IPS-20b (cell line): ENCODE data around the gene TFDP2.
A peak's percentile ranks its signal among the peaks of the same experiment; 100 is the strongest.

Experiments
- H3K27ac ChIP-seq: one replicate; pipeline ENCODE4 v1.5.1; 2013; ENCODE audit warnings: low read length
- H3K27me3 ChIP-seq: 2 replicates; pipeline ENCODE4 v1.6.1; 2013; ENCODE audit warnings: mild to moderate bottlenecking, low read length, inconsistent platforms; ENCODE audit not compliant: insufficient read depth
- H3K36me3 ChIP-seq: 2 replicates; pipeline ENCODE4 v1.6.1; 2013; ENCODE audit warnings: low read depth, mild to moderate bottlenecking, inconsistent platforms, low read length, moderate library complexity; ENCODE audit not compliant: insufficient read depth
- H3K4me1 ChIP-seq: 2 replicates; pipeline ENCODE4 v1.6.1; 2013; ENCODE audit warnings: mild to moderate bottlenecking, control low read depth, inconsistent platforms, low read length, moderate library complexity; ENCODE audit not compliant: insufficient read depth
- H3K4me3 ChIP-seq: 2 replicates; pipeline ENCODE4 v1.5.1; 2013; ENCODE audit warnings: mild to moderate bottlenecking, low read length, inconsistent platforms
- H3K9ac ChIP-seq: 2 replicates; pipeline ENCODE4 v1.6.1; 2013; ENCODE audit warnings: low read depth, mild to moderate bottlenecking, inconsistent platforms, low read length, moderate library complexity
- H3K9me3 ChIP-seq: 2 replicates; pipeline ENCODE4 v1.6.1; 2013; ENCODE audit warnings: mild to moderate bottlenecking, low read depth, low read length, inconsistent platforms; ENCODE audit not compliant: insufficient read depth

The TFDP2 gene

DNA sequence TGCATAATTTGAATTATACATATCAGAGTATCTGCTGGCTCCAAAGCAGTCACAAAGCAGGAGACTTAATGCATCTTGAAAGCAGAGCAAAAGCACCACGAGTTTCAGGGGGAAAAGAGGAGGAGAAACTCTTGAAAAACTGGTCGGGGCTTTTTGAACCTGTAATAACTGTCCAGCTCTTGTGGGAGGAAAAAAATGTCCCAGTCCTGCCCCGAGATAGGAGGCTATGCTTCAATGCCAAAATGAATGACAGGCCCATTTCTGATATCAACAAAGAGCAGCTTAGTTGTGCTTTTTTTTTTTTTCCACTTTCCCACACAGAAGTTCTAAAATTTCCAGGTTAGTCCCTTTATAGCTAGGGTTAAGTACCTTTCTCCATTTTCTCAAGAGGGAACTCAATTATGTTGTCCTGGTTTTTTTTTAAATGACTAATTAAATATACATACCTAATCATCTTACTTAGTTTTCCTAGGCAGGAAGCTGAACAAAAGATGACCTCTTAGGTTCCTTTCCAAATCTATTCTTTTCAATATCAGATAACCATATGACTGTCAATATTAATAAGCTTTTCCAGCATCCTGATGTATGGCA lies 120.2 kb downstream of the TFDP2 start:
- Histone ChIP-seq H3K27ac (no peak overlapping the region), H3K36me3 (peaks cover 5% of the 10 kb centered on the region; the same call in 1 of the 2 replicates), H3K9me3 (no peaks in the 10 kb centered on the region), H3K4me3 (no peak overlapping the region), H3K27me3 (no peaks in the 10 kb centered on the region), H3K4me1 (peaks cover 12% of the 10 kb centered on the region), H3K9ac (peak overlapping the region; percentile 19; the same call in 1 of the 2 replicates)

GRCh38 chr3:142028243-142028777 lies 121.0 kb downstream of the TFDP2 start:
- H3K27ac ChIP-seq, result peak overlapping the region; percentile 65
- peaks cover 12% of the 10 kb centered on the region for H3K4me1 ChIP-seq
- H3K9ac ChIP-seq, result peak overlapping the region; percentile 90
- no peaks in the 10 kb centered on the region for H3K27me3 ChIP-seq
- H3K36me3 ChIP-seq, result peaks cover 13% of the 10 kb centered on the region; the same call in 1 of the 2 replicates
- no peaks in the 10 kb centered on the region for H3K9me3 ChIP-seq
- H3K4me3 ChIP-seq, result peak overlapping the region; percentile 98

DNA sequence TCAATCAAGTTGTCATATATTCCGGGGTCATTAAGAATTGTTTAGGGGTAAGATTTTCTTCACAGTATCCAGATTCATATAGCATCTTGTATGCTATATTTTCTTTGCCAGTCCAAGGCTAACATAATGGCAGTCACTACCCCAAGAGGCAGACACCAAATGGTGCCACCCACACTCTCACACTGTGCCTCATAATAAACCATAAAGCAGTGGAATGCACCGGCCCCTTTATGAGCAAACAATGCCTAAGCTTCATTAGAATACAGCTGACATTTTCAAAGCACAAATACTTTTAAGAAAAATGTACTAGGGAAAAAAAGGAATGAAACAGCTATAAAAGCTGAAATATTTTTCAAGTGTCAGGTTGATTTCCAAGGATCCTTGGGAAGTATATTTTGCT lies 121.6 kb downstream of the TFDP2 start:
- Histone ChIP-seq H3K27me3 (no peaks in the 10 kb centered on the region), H3K4me3 (peak overlapping the region; percentile 98), H3K9me3 (no peaks in the 10 kb centered on the region), H3K4me1 (peaks cover 12% of the 10 kb centered on the region), H3K36me3 (peaks cover 13% of the 10 kb centered on the region; the same call in 1 of the 2 replicates), H3K27ac (peak overlapping the region; percentile 65), H3K9ac (peak overlapping the region; percentile 90)

DNA sequence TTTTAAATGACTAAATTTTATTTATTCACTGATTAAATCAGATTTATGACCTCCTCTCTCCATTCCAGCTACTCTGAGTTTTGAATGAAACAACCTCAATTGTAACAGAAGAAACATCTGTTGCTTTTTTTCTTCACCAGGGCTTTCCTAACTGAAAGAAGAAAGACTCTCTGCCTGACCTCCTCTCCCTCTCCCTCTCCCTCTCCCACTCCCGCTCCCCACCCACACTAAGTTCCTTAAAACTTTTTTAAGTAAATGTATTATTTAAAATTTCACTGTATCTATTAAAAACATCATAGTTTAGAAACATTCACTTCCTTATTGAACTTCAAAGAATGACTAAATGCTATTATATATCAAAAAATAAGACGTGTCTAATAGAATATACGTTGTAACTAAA lies 122.0 kb downstream of the TFDP2 start:
- peaks cover 13% of the 10 kb centered on the region; the same call in 1 of the 2 replicates for H3K36me3 ChIP-seq
- H3K27me3 ChIP-seq, result no peaks in the 10 kb centered on the region
- H3K4me3 ChIP-seq, result peak overlapping the region; percentile 98
- H3K9ac ChIP-seq, result peak overlapping the region; percentile 90; the same call in 1 of the 2 replicates
- no peaks in the 10 kb centered on the region for H3K9me3 ChIP-seq
- peak overlapping the region; percentile 65 for H3K27ac ChIP-seq
- H3K4me1 ChIP-seq, result peaks cover 12% of the 10 kb centered on the region

DNA sequence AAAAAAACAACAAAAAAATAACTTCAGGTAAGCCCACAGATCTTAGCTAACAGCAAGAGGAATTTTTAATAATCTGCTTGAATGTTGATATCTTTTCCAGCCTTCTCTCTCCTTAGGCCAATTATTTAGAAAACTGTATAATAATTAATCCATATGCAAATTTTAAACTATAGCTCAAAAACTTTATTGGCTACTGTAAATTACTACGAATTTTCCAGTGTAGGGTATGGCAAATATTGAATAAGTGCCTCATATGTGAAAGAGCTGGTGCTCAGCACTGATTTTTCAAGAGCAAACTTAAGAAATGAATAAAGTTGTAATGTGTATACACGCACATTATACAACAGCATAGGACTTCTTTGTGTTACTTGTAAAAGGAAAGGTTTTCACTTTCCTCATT lies 123.0 kb downstream of the TFDP2 start:
- Histone ChIP-seq H3K4me1 (peaks cover 14% of the 10 kb centered on the region), H3K4me3 (peak overlapping the region; percentile 98), H3K27ac (no peak overlapping the region), H3K27me3 (no peaks in the 10 kb centered on the region), H3K9me3 (no peaks in the 10 kb centered on the region), H3K9ac (peak overlapping the region; percentile 59; the same call in 1 of the 2 replicates), H3K36me3 (peaks cover 16% of the 10 kb centered on the region; the same call in 1 of the 2 replicates)

- peaks cover 8% of the 10 kb centered on the region; the same call in 1 of the 2 replicates for H3K4me1 ChIP-seq
- no peak overlapping the region for H3K4me3 ChIP-seq
- H3K9ac ChIP-seq, result no peak overlapping the region
- H3K27ac ChIP-seq, result peak overlapping the region; percentile 47
- peaks cover 26% of the 10 kb centered on the region; the same call in 1 of the 2 replicates for H3K36me3 ChIP-seq
- no peaks in the 10 kb centered on the region for H3K9me3 ChIP-seq
- no peaks in the 10 kb centered on the region for H3K27me3 ChIP-seq
These were observed 127.0 kb downstream of the TFDP2 start for GRCh38 chr3:142022381-142022780.

GRCh38 chr3:142021127-142021526 lies 128.2 kb downstream of the TFDP2 start:
- Histone ChIP-seq H3K4me3 (no peak overlapping the region), H3K36me3 (peaks cover 26% of the 10 kb centered on the region; the same call in 1 of the 2 replicates), H3K9ac (no peak overlapping the region), H3K9me3 (no peaks in the 10 kb centered on the region), H3K27me3 (no peaks in the 10 kb centered on the region), H3K27ac (no peak overlapping the region), H3K4me1 (peaks cover 2% of the 10 kb centered on the region; the same call in 1 of the 2 replicates)

DNA sequence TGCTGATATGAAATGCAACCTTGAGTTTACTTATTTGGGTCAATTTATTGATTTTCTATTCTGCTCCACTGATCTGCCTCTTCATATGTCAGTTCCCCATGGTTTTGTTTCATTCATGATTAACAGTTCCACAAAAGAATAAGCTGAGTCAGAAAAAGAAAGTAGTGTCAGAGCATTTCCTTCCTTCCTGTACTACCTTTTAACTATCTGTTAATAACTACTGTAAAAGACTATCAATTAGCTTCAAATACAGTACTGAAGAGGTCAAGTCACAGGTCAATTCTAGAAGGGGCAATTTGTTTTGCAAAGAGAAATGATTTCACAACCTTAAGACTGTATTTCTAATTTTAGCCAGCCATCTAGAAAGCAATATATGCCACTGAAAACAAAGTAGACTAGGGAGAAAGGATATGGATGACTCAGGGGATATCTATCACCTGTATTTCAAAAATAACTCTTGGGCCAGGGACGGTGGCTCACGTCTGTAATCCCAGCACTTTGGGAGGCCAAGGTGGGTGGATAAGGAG lies 129.5 kb downstream of the TFDP2 start:
- Histone ChIP-seq H3K9me3 (no peaks in the 10 kb centered on the region), H3K27ac (no peak overlapping the region), H3K27me3 (no peaks in the 10 kb centered on the region), H3K4me1 (peaks cover 2% of the 10 kb centered on the region; the same call in 1 of the 2 replicates), H3K9ac (no peak overlapping the region), H3K4me3 (no peak overlapping the region), H3K36me3 (peaks cover 26% of the 10 kb centered on the region; the same call in 1 of the 2 replicates)

- H3K36me3 ChIP-seq, result no peaks in the 10 kb centered on the region
- H3K27ac ChIP-seq, result no peak overlapping the region
- no peak overlapping the region for H3K9ac ChIP-seq
- no peaks in the 10 kb centered on the region for H3K27me3 ChIP-seq
- no peaks in the 10 kb centered on the region for H3K4me1 ChIP-seq
- no peaks in the 10 kb centered on the region for H3K9me3 ChIP-seq
- H3K4me3 ChIP-seq, result no peak overlapping the region
These were observed 135.4 kb downstream of the TFDP2 start for GRCh38 chr3:142013993-142014392.

DNA sequence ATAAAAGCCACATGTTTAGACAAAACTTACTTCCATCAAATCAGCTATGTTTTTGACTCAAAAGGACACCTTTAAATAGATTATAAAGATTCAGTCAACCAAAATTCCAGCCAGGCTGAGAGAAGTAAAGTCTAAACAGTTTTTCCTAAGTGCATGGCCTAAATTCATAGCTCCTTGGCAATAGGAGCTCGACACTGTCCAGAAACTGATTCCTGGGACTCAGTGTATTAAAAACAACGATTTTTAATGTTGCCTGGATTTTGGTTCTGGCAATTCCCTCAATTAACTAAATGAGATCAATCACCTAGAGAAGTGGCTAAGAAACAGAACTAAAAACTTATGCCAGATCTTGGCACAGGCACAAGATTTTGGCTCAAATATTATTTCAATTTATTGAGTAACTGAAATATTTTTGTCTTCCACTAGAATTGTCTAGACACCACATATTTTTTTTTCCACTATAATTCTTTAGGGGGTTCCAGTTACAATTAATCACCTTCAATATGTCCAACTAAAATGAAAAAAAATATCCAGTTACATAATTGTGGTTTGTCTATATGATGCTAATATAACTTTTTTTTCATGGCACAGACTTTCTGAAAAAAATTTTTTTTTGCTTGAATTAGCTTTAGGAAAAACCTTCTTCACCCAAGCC lies 135.9 kb downstream of the TFDP2 start:
- Histone ChIP-seq H3K27me3 (no peaks in the 10 kb centered on the region), H3K36me3 (no peaks in the 10 kb centered on the region), H3K9me3 (no peaks in the 10 kb centered on the region), H3K27ac (no peak overlapping the region), H3K9ac (no peak overlapping the region), H3K4me1 (no peaks in the 10 kb centered on the region; the same call in 1 of the 2 replicates), H3K4me3 (no peak overlapping the region)

GRCh38 chr3:142009029-142009428 lies 140.3 kb downstream of the TFDP2 start:
- Histone ChIP-seq H3K27ac (no peak overlapping the region), H3K9me3 (no peaks in the 10 kb centered on the region), H3K4me3 (no peak overlapping the region), H3K9ac (no peak overlapping the region), H3K27me3 (no peaks in the 10 kb centered on the region), H3K36me3 (peaks cover 15% of the 10 kb centered on the region; the same call in 1 of the 2 replicates), H3K4me1 (no peaks in the 10 kb centered on the region; the same call in 1 of the 2 replicates)
